Psoas muscle (tissue), 8 donors: ENCODE results near the gene MMP7. TPM values are rescaled to one million over a fixed set of nuclear protein-coding genes. Genes with fewer than 3 reads are reported as not detected.

Experiments used
- ATAC-seq, 4 donors: fragments of 200-7000 bp; cut with Tn5 transposase; one replicate each; pipeline ENCODE4 v1.9.1; 2020; ENCODE audit warnings: moderate library complexity in 3 of 4, mild to moderate bottlenecking in 2 of 4
- DNase-seq, 2 donors: peaks; one replicate each; pipeline ENCODE4 v3.0.0-alpha.2; 2020
- H3K27ac ChIP-seq: fragments of 200-600 bp; one replicate; pipeline ENCODE4 v1.8.0; 2022
- H3K27me3 ChIP-seq, 3 donors: fragments of 200-600 bp in 1 of 3; one replicate each; pipeline versions ENCODE4 v1.6.1 to v1.8.0; 2013 to 2022; ENCODE audit warnings: low read length in 2 of 3, mild to moderate bottlenecking in 2 of 3, moderate library complexity in 1 of 3; ENCODE audit not compliant: insufficient read depth in 3 of 3
- H3K36me3 ChIP-seq, 2 donors: fragments of 200-600 bp in 1 of 2; one replicate each; pipeline versions ENCODE4 v1.6.1 to v1.8.0; 2013 to 2022; ENCODE audit warnings: low read depth in 1 of 2, mild to moderate bottlenecking in 1 of 2, moderate library complexity in 1 of 2; ENCODE audit not compliant: insufficient read depth in 1 of 2
- H3K4me1 ChIP-seq: fragments of 200-600 bp; one replicate; pipeline ENCODE4 v1.8.0; 2022
- H3K4me3 ChIP-seq: fragments of 200-600 bp; one replicate; pipeline ENCODE4 v1.8.0; 2022; ENCODE audit warnings: mild to moderate bottlenecking
- H3K9me3 ChIP-seq: fragments of 200-600 bp; one replicate; pipeline ENCODE4 v1.8.0; 2022
- WGBS, 3 donors: extraction: QIAGEN DNeasy Blood & Tissue Kit; methylation state at CpG; one replicate each; pipeline versions ENCODE4 v1.1.6 to v1.1.7; 2013; 5-methylcytosine and 5-hydroxymethylcytosine counted together
- intact Hi-C, 2 donors: fragments of 100-400 bp; cut with DNase I; formaldehyde crosslinking; loops; one replicate each; pipeline versions ENCODE4 v1.11.0 to v1.14.2; 2022
- polyA plus RNA-seq, 3 donors: library from polyadenylated mRNA; stranded (reverse); fragments of 200-250 nt; gene quantifications; one replicate each; pipeline ENCODE4 v1.2.3, GENCODE V29; 2013
- total RNA-seq, 4 donors: library from RNA; stranded (reverse); fragmentation: NEBNext Ultra II Directional in 2 of 4; extraction: Animal tissue kit (Norgen Biotek cat#: 25700) in 2 of 4; gene quantifications; one replicate each; pipeline versions ENCODE4 v1.2.1 to v1.2.4, GENCODE V29; 2021 to 2023
- TF ChIP-seq, protein P1 (sequence below): fragments of 200-600 bp; IDR thresholded peaks from one replicate; pipeline ENCODE4 v1.8.0; 2022; ENCODE audit warnings: antibody characterized with exemption
- donor health status: healthy with polysubstance abuse.
- donor health status: DM: no; HTN: no; CAD: no; lungs with moderate emphysema.
- donor health status: Bipolar disorder and iron deficiency.
- donor health status: healthy.
- donor health status: DM: yes; HTN: yes; CAD: no.
- donor health status: DM: no; HTN: no; CAD: no.
- donor health status: DM: no; HTN: no; CAD: no.
- donor health status: DM: yes; HTN: yes; CAD: no.

Gene MMP7
- total and polyA plus RNA-seq, 7 donors = 0.31 TPM; not detected in 6

DNA sequence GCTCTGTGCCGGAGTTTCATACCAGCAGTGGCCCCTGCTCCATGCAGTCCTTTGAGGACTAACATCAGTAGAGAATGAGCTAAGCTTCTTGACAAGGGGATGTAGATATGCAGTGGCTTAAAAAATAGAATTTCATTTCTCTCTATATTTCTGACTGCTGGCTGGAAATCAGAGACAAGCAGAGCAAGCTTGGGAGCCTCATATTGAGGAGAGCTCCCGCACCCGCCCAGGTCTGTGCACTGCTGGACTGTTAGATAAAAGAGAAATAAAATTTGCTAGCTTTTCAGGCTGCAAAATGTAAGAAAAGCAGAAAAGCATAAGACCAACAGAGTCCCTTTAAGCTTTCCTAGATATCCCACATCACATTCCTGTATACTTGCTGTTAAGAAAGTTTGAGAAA is 31.4 kb downstream of the MMP7 start:
- peaks cover 0 to 6% (median 0%) of the 10 kb centered on the region in 3 donors for H3K27me3 ChIP-seq
- no peaks in the 10 kb centered on the region for H3K36me3 ChIP-seq
- DNase-seq = no peak
- no peaks in the 10 kb centered on the region for H3K4me1 ChIP-seq
- ATAC-seq = no peak
- TF ChIP-seq, protein P1, sequence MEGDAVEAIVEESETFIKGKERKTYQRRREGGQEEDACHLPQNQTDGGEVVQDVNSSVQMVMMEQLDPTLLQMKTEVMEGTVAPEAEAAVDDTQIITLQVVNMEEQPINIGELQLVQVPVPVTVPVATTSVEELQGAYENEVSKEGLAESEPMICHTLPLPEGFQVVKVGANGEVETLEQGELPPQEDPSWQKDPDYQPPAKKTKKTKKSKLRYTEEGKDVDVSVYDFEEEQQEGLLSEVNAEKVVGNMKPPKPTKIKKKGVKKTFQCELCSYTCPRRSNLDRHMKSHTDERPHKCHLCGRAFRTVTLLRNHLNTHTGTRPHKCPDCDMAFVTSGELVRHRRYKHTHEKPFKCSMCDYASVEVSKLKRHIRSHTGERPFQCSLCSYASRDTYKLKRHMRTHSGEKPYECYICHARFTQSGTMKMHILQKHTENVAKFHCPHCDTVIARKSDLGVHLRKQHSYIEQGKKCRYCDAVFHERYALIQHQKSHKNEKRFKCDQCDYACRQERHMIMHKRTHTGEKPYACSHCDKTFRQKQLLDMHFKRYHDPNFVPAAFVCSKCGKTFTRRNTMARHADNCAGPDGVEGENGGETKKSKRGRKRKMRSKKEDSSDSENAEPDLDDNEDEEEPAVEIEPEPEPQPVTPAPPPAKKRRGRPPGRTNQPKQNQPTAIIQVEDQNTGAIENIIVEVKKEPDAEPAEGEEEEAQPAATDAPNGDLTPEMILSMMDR = no peak
- no peak overlapping the region for H3K4me3 ChIP-seq
- no peak overlapping the region for H3K27ac ChIP-seq
- intact Hi-C loops = loop anchor here in 1 of 2 donors (5.0 to 10.0 kb wide), 2 partner anchors 107 to 154 kb away; partner anchors contain the start of gene BIRC2
- WGBS, 3 donors = 87 to 89% (median 88%) methylated on average over 3 of the region's 3 CpGs
- H3K9me3 ChIP-seq = no peaks in the 10 kb centered on the region

DNA sequence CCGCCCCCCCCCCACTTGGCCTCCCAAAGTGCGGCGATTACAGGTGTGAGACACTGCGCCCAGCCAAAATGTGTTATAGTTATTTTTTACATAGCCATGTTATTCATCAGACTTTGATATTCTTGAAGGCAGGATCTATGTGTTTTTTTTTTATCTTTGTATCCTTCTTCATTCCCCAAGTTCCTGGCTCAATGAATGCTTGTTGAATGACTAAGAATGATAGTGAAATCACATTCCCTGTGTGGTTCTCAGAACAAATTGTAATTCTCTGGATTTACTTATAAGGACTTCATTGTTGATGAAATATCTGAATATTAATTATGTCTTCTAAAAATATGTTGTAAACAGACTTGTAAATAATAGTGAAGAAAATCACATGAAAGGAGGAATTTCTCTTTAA is 33.5 kb downstream of the MMP7 start:
- no peak overlapping the region for H3K4me3 ChIP-seq
- peaks cover 0 to 6% (median 0%) of the 10 kb centered on the region in 3 donors for H3K27me3 ChIP-seq
- H3K9me3 ChIP-seq = no peaks in the 10 kb centered on the region
- no peaks in the 10 kb centered on the region for H3K36me3 ChIP-seq
- 73 to 94% (median 93%) methylated on average over 3 to 4 of the region's 4 CpGs for WGBS, 3 donors
- H3K4me1 ChIP-seq = no peaks in the 10 kb centered on the region
- TF ChIP-seq, protein P1 = no peak
- intact Hi-C loops = loop anchor here in 1 of 2 donors (5.0 to 10.0 kb wide), 2 partner anchors 105 to 152 kb away; partner anchors contain the start of gene BIRC2
- ATAC-seq (no peak), DNase-seq (no peak)
- H3K27ac ChIP-seq = no peak overlapping the region

DNA sequence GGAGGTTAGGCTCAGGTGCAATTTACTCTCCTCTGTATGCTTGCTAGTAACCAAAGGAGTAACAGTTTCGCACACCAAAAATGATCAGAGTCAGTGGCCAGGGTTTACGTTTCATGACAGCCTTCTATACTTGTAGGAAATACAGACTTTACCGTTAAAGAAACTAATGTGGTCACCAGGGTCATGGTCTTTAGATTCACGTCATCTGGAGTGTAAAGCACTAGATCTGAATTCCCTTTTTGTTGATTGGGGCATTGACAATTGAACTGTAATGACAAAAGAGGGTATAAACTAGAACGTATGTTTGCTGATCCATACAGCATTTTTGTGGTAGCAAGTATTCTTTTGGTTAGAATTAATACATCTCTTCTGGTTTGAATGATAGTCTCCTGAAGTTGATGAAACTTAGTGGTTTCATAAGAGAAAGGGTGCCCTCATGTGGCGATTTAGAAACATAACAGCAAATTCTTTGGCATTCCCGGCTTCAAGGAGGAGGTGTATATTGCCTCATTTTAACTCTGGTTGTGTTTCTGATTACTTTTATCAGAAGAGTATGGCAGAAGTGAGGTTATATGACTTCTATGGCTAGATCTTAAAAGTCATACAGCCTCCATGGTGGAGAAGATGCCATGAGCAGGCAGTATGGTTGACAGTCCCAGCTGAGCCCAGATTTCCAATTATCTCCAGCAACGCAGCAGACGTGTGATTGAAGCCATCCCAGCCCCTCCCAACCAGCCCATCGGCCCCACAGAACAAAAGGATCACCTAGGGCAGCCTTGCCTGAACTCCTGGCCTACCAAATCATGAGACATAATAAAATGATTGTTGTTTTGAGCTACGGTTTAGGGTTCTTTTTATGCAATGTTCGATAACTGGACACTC is 35.1 kb downstream of the MMP7 start:
- no peaks in the 10 kb centered on the region for H3K36me3 ChIP-seq
- H3K4me1 ChIP-seq = no peaks in the 10 kb centered on the region
- intact Hi-C loops = loop anchor here (1.0 to 10.0 kb wide), 5 partner anchors 103 to 207 kb away; partner anchors contain the start of gene BIRC2 (in 1 of the 2)
- no peaks in the 10 kb centered on the region for H3K9me3 ChIP-seq
- H3K27ac ChIP-seq = no peak overlapping the region
- H3K27me3 ChIP-seq = peaks cover 0 to 6% (median 0%) of the 10 kb centered on the region in 3 donors
- ATAC-seq (peak; percentile 55 to 92 (median 74)), DNase-seq (no peak)
- no peak overlapping the region for H3K4me3 ChIP-seq
- TF ChIP-seq, protein P1 = peak; percentile 79
- WGBS, 3 donors = 29 to 30% (median 29%) methylated on average over 12 of the region's 12 CpGs

DNA sequence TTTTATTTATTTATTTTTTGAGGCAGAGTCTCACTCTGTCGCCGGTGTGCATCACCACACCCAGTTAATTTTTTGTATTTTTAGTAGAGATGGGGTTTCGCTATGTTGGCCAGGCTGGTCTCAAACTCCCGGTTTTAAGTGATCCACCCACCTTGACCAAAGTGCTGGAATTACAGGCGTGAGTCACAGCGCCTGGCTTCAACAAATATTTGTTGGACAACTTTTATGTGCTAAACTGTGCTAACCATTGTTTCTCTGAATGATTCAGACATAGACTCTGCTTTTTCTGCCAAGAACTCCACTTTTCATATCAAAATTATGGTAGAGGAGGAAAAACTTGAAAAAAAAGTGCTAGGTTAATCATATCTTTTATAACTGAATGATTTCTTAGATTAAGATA is 36.3 kb downstream of the MMP7 start:
- DNase-seq (no peak), ATAC-seq (no peak)
- TF ChIP-seq, protein P1 = no peak
- WGBS, 3 donors = 56 to 78% (median 69%) methylated on average over 6 of the region's 6 CpGs
- H3K36me3 ChIP-seq = no peaks in the 10 kb centered on the region
- H3K4me3 ChIP-seq = no peak overlapping the region
- no peak overlapping the region for H3K27ac ChIP-seq
- no peaks in the 10 kb centered on the region for H3K9me3 ChIP-seq
- peaks cover 0 to 6% (median 0%) of the 10 kb centered on the region in 3 donors for H3K27me3 ChIP-seq
- H3K4me1 ChIP-seq = no peaks in the 10 kb centered on the region
- intact Hi-C loops = loop anchor here (2.0 to 10.0 kb wide), 3 partner anchors 149 to 205 kb away; partner anchors contain the start of gene BIRC2 (in 1 of the 2)
